BLaER1 (cell line): ENCODE data around the gene HARS1.
"Not testable (repeated sequence)": the region's sequence is repeated elsewhere in the genome, so short reads cannot be mapped to it uniquely, and the experiment has no call there.

Experiments
- H3K27ac ChIP-seq: shearing (Covaris generic); formaldehyde crosslinking; 2 replicates; pipeline ENCODE4 v1.8.1; 2022
- H3K27me3 ChIP-seq: shearing (Covaris generic); formaldehyde crosslinking; 2 replicates; pipeline ENCODE4 v1.8.1; 2022
- H3K36me3 ChIP-seq: shearing (Covaris generic); formaldehyde crosslinking; 2 replicates; pipeline ENCODE4 v1.8.1; 2022
- H3K4me1 ChIP-seq: shearing (Covaris generic); formaldehyde crosslinking; 2 replicates; pipeline ENCODE4 v1.8.1; 2022
- H3K4me2 ChIP-seq: shearing (Covaris generic); formaldehyde crosslinking; 2 replicates; pipeline ENCODE4 v1.8.1; 2022
- H3K4me3 ChIP-seq: shearing (Covaris generic); formaldehyde crosslinking; 2 replicates; pipeline ENCODE4 v1.8.1; 2022
- H3K9ac ChIP-seq: shearing (Covaris generic); formaldehyde crosslinking; 2 replicates; pipeline ENCODE4 v1.8.1; 2022
- H3K9me3 ChIP-seq: shearing (Covaris generic); formaldehyde crosslinking; 2 replicates; pipeline ENCODE4 v1.8.1; 2022
- H4K20me1 ChIP-seq: shearing (Covaris generic); formaldehyde crosslinking; 2 replicates; pipeline ENCODE4 v1.8.1; 2022
- Cebpa-rat ChIP-seq: shearing (Covaris generic); IDR thresholded peaks from 2 replicates; pipeline ENCODE4 v1.8.1; 2022

The HARS1 gene

DNA sequence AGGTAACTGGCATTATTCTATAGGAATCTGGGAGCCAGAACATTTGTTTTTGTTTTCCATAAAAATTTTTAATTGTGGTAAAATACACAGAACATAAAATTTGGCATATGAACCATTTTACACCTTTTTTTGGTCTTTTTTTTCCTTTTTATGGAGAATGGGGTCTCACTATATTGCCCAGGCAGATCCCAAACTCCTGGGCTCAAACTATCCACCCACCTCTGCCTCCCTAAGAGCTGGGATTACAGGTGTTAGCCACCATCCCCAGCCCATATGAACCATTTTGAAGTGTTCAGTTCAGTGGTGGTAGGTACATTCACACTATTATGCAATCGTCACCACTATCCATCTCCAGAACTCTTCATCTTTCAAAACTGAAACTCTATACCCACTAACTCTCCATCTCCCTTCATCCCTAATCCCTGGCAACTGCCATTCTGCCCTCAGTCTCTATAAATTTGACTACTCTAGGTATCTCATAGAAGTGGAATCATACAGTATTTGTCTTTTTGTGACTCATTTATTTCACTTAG, 22.5 kb upstream of the HARS1 start:
- H3K36me3 ChIP-seq: no peaks in the 10 kb centered on the region
- H3K27me3 ChIP-seq: peaks cover 30% of the 10 kb centered on the region
- H4K20me1 ChIP-seq: no peaks in the 10 kb centered on the region
- H3K9ac ChIP-seq: no peak overlapping the region
- H3K9me3 ChIP-seq: 0 out of 2 replicates have a peak, but pooled peaks cover 3% of the 10 kb centered on the region
- H3K4me2 ChIP-seq: no peak overlapping the region
- no peak overlapping the region for H3K4me3 ChIP-seq
- H3K27ac ChIP-seq: no peak overlapping the region
- no peak for TF ChIP-seq Cebpa-rat
- peaks cover 14% of the 10 kb centered on the region for H3K4me1 ChIP-seq

DNA sequence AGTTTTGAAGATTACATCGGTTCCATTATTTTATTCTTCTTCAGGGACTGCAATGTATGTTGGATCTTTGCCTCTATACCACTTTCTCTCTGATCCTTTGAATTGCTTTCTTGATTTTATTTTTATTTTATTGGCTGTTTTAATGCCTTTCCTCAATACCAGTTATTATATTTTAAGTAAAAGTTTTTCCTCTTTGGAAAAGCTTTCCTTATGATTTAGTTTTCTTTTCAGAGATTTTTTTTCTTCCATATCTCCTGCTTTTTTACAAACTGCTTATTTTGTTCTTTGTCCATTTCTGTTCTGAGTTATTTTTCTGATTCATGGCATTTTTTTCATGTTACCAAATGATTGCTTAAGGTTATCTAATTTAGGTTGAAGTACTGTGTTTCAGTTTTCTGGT, 20.6 kb upstream of the HARS1 start:
- no peak for TF ChIP-seq Cebpa-rat
- Histone ChIP-seq H3K4me3 (no peak overlapping the region), H4K20me1 (no peaks in the 10 kb centered on the region), H3K4me1 (peaks cover 14% of the 10 kb centered on the region), H3K4me2 (no peak overlapping the region), H3K9me3 (0 out of 2 replicates have a peak, but pooled peaks cover 3% of the 10 kb centered on the region), H3K9ac (no peak overlapping the region), H3K27ac (no peak overlapping the region), H3K27me3 (peaks cover 30% of the 10 kb centered on the region), H3K36me3 (peaks cover 14% of the 10 kb centered on the region)

DNA sequence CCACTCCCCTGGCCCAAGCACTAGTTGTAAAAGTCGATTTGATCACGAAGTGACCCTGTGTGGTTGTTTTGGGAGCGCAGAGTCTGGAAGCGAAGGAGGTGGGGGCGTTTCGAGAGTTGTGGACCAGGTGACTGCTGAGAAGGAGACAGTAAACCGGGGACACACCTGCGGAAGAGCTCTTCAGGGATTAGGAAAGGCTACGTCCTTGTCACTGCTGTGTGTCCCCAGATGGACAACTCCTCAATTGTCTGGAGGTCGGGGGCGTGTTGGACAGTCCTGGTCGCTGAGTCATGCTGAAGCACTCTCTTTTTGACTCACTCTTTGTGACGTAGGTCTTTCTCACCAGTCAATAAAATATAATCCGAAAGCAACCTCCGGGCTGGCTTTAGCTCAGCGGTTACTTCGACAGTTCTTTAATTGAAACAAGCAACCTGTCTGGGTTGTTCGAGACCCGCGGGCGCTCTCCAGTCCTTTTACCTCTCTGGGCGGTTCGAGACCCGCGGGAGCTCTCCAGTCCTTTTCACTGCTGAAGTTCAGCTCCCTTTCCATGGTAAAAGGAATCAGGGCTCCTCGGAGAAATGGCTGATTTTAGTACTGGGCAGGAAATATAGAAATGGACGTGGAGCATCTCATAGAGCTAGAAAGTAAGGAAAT, 19.9 kb upstream of the HARS1 start:
- Histone ChIP-seq H3K9ac (peak overlapping the region; percentile 8; the same call in 1 of the 2 replicates), H3K4me1 (peaks cover 14% of the 10 kb centered on the region), H3K4me3 (peak overlapping the region; percentile 62), H3K9me3 (0 out of 2 replicates have a peak, but pooled peaks cover 3% of the 10 kb centered on the region), H3K4me2 (peak overlapping the region; percentile 75), H3K27ac (no peak overlapping the region), H4K20me1 (no peaks in the 10 kb centered on the region), H3K27me3 (peaks cover 30% of the 10 kb centered on the region), H3K36me3 (peaks cover 22% of the 10 kb centered on the region)
- TF ChIP-seq Cebpa-rat: no peak

DNA sequence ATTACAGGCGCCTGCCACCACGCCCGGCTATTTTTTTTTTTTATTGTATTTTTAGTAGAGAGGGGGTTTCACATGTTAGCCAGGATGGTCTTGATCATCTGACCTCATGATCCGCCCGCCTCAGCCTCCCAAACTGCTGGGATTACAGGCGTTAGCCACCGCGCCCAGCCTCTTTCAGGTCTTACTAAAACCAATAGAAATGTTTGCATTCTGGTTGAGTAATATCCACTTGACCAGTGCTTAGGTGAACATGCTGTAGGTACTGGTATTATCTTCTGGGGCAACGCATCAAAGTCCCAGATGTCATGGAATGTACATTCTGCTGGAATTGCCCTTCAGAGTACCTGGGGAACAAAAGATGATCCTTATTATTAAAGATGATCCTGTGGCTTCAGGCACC, 17.6 kb upstream of the HARS1 start:
- H3K9me3 ChIP-seq, H4K20me1 ChIP-seq, H3K9ac ChIP-seq, H3K4me3 ChIP-seq, H3K27ac ChIP-seq, H3K4me2 ChIP-seq: not testable (repeated sequence)
- peaks cover 14% of the 10 kb centered on the region for H3K4me1 ChIP-seq
- peaks cover 44% of the 10 kb centered on the region for H3K36me3 ChIP-seq
- peaks cover 30% of the 10 kb centered on the region for H3K27me3 ChIP-seq

DNA sequence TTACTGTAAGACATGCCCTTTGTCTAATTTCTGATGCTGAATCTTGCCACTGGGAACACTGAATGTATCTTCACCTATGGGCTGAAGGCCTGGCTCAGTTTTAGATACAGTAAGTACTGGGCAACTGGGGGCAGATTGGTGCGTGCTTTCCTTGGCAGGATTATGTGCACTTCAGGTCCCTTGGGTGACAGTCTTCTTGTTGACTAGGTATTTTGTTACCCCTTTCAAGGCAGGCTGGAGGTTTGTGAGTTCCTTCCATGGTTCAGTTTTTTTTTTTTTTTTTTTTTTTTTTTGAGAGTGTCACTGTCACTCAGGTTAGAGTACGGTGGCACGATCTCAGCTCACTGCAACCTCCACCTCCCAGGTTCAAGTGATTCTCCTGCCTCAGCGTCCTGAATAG, 16.6 kb upstream of the HARS1 start:
- Histone ChIP-seq H3K9ac (no peak overlapping the region), H3K27me3 (peaks cover 30% of the 10 kb centered on the region), H3K36me3 (peaks cover 54% of the 10 kb centered on the region), H3K4me3 (no peak overlapping the region), H3K4me2 (no peak overlapping the region), H3K4me1 (peaks cover 14% of the 10 kb centered on the region), H3K9me3 (0 out of 2 replicates have a peak, but pooled peaks cover 3% of the 10 kb centered on the region), H3K27ac (no peak overlapping the region), H4K20me1 (no peaks in the 10 kb centered on the region)
- no peak for TF ChIP-seq Cebpa-rat

DNA sequence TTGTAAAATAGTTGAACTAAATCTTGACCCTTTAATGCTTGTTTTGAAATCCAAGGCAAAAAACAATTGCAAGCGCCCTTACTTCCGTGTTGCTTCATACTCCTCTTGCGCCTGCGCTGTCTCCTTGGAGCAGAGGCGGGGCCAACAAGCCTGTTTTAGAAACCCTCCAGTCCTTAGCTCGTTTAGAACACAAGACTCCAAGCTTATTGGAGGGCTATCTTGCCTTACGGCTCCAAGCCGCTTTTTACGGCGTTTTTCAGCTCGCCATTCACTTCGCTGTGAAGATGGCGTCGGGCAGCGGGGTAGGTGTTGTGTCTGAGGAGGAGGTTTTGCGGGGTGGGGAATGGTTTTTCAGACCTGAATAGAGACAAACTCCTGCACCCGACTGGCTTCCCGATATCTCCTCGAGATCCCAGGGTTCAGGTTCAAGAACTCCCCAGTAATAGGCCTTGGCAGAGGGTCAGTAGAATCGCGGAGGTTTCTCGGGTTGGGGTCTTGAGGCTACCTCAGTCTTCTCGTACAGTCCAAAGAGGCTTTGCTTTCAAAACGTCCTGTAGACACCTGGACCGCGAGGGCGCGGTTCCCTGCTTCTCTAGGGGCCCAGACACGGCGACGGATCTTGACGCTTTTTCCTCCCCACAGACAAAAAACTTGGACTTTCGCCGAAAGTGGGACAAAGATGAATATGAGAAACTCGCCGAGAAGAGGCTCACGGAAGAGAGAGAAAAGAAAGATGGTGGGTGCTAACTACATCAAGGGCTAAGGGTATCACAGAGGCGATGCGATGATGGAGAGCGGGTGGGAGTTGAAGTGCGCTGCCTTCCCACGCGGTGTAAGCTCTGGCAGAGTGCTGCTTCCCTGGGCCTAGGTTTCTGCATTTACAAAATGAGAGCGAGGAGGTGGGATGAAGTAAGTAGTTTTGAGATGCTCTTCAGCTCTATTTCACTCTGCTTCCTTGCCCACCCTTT, 9.3 kb upstream of the HARS1 start, which contains the start of gene ZMAT2:
Gene ZMAT2 (plus strand): TSS at position 271 of the 968 bp plus-strand sequence. CDS start 14 bp downstream, at position 285.
- no peaks in the 10 kb centered on the region for H3K9me3 ChIP-seq
- peak within 1 kb of the TSS; percentile 83 for H3K4me3 ChIP-seq
- TF ChIP-seq Cebpa-rat: 0 out of 2 replicates have a peak, but pooled peaks have one; percentile 56
- peak within 1 kb of the TSS; percentile 78 for H3K27ac ChIP-seq
- no peaks in the 10 kb centered on the region for H3K27me3 ChIP-seq
- H4K20me1 ChIP-seq: peaks cover 6% of the 10 kb centered on the region; the same call in 1 of the 2 replicates
- H3K9ac ChIP-seq: peak within 1 kb of the TSS; percentile 86
- peaks cover 21% of the 10 kb centered on the region for H3K4me1 ChIP-seq
- H3K4me2 ChIP-seq: peak within 1 kb of the TSS; percentile 97
- peaks cover 84% of the 10 kb centered on the region for H3K36me3 ChIP-seq

DNA sequence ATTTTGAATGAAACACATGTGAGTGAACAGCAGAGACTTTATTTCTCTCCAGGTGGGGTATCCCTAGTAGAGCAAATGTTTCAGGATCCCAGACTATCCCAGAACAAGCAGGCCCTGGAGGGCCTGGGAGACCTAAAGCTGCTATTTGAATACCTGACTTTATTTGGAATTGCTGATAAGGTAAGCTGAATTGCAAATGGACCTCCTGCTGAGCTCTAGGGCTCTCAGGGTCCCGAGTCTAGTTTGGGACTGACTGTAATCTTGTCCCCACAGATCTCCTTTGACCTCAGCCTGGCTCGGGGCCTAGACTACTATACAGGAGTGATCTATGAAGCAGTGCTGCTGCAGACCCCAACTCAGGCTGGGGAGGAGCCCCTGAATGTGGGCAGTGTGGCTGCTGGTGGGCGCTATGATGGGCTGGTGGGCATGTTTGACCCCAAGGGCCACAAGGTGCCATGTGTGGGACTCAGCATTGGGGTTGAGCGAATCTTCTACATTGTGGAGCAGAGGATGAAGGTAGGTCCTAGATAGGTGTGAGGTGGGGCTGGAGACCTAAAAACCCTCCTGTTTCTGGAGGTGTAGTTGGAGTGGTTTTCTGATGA, 5.8 kb upstream of the HARS1 start:
- Histone ChIP-seq H3K27ac (no peak overlapping the region), H3K9me3 (no peaks in the 10 kb centered on the region), H3K9ac (no peak overlapping the region), H3K36me3 (peaks cover 75% of the 10 kb centered on the region), H3K4me2 (no peak overlapping the region), H3K27me3 (no peaks in the 10 kb centered on the region), H3K4me1 (peaks cover 32% of the 10 kb centered on the region), H4K20me1 (peaks cover 6% of the 10 kb centered on the region; the same call in 1 of the 2 replicates), H3K4me3 (no peak overlapping the region)
- TF ChIP-seq Cebpa-rat: no peak

DNA sequence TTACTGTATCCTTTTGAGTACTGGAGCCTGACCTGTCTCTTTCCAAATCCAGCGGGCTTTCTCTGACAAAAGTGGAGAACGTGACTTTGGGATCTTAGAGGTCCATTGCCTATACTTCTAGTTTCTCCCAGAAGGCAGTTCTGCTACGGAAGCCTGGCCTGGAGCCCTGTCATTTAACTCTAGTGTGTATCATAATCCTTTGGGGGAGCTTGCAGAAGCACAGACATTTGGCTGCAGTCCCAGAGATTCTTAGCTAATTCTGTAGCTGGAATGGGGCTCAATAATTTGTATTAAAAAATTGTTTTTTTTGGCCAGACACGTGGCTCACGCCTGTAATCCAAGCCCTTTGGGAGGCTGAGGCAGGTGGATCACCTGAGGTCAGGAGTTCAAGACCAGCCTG, 3.1 kb upstream of the HARS1 start:
- peaks cover 71% of the 10 kb centered on the region for H3K36me3 ChIP-seq
- no peaks in the 10 kb centered on the region for H4K20me1 ChIP-seq
- no peak for TF ChIP-seq Cebpa-rat
- H3K9ac ChIP-seq: no peak overlapping the region
- H3K27ac ChIP-seq: no peak overlapping the region
- H3K4me3 ChIP-seq: no peak overlapping the region
- H3K4me2 ChIP-seq: no peak overlapping the region
- H3K27me3 ChIP-seq: no peaks in the 10 kb centered on the region
- peaks cover 31% of the 10 kb centered on the region for H3K4me1 ChIP-seq
- H3K9me3 ChIP-seq: no peaks in the 10 kb centered on the region

DNA sequence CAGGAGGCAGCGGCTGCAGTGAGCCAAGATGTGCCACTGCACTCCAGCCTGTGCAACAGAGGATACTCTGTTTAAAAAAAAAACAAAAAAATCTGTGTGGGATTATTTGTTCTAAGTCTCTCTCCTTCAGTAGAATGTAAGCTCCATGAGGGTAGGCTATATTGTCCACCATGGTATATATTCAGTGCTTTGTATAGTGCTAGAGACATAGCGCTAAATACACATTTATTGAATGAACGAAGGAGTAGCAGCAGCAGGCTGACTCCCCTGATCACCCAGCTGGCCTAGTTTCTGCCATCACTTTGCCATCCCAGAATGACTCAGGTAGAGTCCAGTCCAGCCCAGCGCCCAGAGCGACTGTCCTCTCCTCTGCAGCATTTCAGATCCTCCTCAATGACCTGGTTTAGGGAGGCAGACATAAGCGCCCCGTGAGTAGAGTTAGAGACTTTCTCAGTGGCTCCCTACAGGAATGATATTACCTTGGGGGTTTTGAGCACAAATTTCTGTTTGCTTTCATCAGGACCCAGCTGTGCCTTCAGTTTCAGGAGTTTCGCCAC, 716 bp downstream of the HARS1 start:
- H3K36me3 ChIP-seq: peaks cover 59% of the 10 kb centered on the region
- TF ChIP-seq Cebpa-rat: no peak
- no peaks in the 10 kb centered on the region for H4K20me1 ChIP-seq

More for the DNA sequence above, 716 bp downstream of the HARS1 start:
- Histone ChIP-seq H3K9ac (peak overlapping the region; percentile 93), H3K27me3 (no peaks in the 10 kb centered on the region), H3K27ac (peak overlapping the region; percentile 83), H3K4me2 (peak overlapping the region; percentile 96), H3K4me3 (peak overlapping the region; percentile 96), H3K9me3 (no peaks in the 10 kb centered on the region), H3K4me1 (peaks cover 31% of the 10 kb centered on the region)
